HG02642 (cell line): ENCODE results near the gene NAPG.
"Not testable (repeated sequence)": the region's sequence is repeated elsewhere in the genome, so short reads cannot be mapped to it uniquely, and the experiment has no call there.

Source experiments
- ATAC-seq: cut with Tn5 transposase; IDR thresholded peaks from one replicate; pipeline ENCODE4 v1.9.1; 2021; ENCODE audit warnings: mild to moderate bottlenecking; ENCODE audit not compliant: unreplicated experiment, poor library complexity

Gene NAPG

GRCh38 chr18:10574412-10574811 lies 48.6 kb downstream of the NAPG start:
- not testable (repeated sequence) for ATAC-seq

GRCh38 chr18:10577842-10578572 lies 52.2 kb downstream of the NAPG start:
- not testable (repeated sequence) for ATAC-seq

- ATAC-seq = not testable (repeated sequence)
Measured at GRCh38 chr18:10578573-10578899, 52.7 kb downstream of the NAPG start.

DNA sequence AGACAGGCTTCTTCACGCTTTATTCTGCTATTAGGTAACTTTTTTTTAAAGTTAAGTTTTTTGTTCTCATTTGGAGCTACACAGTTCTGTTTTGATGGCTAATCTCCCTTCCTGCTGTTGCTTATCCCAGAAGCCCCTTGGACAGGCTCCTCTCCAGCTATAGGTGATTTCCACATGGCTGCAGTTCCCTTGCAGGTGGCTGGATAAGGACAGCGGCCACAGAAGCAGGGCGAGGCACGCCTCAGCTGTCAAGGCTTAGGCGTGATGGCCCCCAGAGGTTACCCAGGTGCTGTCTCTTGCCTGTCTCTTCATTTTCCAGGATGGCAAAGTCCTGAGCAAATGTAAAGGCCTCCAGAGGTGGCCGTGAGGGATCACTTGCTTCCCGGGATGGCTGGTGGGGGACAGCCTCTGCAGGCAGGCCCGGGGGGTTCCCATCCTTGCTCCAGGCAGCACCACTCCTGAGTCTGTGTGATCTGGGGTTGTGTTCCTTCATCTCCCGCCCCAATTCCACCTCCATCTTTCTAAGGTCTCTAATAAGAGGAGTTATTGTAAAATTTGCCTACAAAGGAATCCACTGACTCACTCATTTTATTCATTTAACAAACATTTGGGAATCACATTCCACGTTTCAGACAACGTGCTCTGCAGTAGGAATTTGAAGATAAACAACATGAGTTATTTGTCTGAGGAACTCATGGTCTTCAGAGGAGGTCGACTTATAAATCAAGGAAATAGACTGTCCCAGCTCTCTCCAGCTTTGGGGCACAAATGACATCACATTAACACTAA lies 53.4 kb downstream of the NAPG start:
- ATAC-seq = no peak

DNA sequence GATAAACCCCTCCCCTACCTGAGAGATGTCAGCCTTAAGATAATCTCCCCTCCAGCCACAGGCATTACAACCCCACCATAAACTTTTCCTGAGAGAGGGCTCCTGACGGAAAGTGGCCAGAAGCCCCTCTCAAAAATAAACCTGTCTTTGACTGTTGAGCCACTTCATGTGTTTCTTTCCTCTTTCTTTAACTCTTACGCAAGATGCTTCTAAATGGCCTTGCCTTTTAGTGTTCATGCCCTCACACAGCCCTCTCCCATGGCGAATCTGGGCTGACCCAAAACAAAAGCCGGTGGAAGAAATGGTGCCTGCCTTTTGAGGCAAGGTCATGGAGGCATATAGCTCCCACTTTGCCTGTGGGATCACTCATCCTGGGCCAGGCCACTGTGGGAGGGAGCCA lies 54.4 kb downstream of the NAPG start:
- no peak for ATAC-seq

GRCh38 chr18:10585260-10585659 lies 59.4 kb downstream of the NAPG start:
- ATAC-seq = no peak

- ATAC-seq = no peak
Measured at GRCh38 chr18:10588975-10589374, 63.1 kb downstream of the NAPG start.

GRCh38 chr18:10590412-10590811 lies 64.6 kb downstream of the NAPG start:
- no peak for ATAC-seq

DNA sequence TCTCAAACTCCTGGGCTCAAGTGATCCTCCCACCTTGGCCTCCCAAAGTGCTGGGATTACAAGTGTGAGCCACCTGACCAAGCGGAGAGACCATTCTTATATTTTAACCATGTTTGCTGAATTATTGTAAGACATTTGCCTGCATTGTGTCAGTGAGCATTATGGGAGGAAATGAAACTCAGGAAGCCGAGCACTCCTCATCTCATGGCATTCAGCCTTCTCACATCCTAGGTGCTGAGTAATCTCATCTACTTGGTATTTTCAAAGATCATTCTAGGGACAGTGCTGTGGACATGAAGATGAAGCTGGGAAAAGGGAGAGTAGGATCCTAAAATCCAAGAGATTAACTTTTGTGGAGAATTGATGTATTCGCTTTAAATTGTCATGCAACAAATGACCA lies 66.1 kb downstream of the NAPG start:
- no peak for ATAC-seq

- not testable (repeated sequence) for ATAC-seq
Measured at GRCh38 chr18:10593366-10594022, 67.7 kb downstream of the NAPG start.

DNA sequence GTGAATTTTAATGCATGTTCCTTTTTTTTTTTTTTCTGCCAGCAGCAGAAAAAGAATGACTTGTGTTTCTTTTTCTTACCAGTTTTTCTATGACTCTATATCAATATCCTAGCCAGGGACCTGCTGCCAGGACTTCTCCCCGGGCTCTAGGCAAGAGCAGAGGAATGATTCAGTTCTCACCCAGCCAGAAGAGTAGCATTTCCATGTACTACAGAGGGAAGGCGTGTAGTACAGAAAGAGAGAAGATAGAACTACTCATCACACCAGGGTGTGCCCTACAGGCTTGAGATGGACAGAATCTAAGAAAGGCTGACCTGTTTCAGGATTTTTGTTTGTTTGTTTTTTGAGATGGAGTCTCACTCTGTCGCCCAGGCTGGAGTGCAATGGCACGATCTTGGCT lies 70.1 kb downstream of the NAPG start:
- not testable (repeated sequence) for ATAC-seq

DNA sequence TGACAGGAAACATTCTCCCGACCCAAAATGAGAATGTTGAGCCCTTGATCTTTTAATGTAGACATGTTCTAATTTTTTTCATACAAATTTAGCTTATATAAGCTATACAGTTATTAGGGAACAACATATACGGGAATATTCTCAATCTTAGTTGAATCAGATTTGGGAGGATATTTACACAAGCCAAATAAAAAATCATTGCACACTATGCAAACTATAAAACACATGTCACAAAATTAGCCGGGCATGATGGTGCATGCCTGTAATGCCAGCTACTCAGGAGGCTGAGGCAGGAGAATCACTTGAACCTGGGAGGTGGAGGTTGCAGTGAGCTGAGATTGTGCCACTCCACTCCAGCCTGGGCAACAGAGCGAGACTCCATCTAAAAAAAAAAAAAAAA lies 71.9 kb downstream of the NAPG start:
- not testable (repeated sequence) for ATAC-seq

- ATAC-seq = not testable (repeated sequence)
Measured at GRCh38 chr18:10600701-10601100, 74.9 kb downstream of the NAPG start.
